GM18870 (cell line): ENCODE results near the gene HEMK1.

Source experiments
- ATAC-seq: cut with Tn5 transposase; IDR thresholded peaks from one replicate; pipeline ENCODE4 v1.9.1; 2021; ENCODE audit warnings: moderate library complexity; ENCODE audit not compliant: unreplicated experiment

Gene HEMK1, protein sequence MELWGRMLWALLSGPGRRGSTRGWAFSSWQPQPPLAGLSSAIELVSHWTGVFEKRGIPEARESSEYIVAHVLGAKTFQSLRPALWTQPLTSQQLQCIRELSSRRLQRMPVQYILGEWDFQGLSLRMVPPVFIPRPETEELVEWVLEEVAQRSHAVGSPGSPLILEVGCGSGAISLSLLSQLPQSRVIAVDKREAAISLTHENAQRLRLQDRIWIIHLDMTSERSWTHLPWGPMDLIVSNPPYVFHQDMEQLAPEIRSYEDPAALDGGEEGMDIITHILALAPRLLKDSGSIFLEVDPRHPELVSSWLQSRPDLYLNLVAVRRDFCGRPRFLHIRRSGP

DNA sequence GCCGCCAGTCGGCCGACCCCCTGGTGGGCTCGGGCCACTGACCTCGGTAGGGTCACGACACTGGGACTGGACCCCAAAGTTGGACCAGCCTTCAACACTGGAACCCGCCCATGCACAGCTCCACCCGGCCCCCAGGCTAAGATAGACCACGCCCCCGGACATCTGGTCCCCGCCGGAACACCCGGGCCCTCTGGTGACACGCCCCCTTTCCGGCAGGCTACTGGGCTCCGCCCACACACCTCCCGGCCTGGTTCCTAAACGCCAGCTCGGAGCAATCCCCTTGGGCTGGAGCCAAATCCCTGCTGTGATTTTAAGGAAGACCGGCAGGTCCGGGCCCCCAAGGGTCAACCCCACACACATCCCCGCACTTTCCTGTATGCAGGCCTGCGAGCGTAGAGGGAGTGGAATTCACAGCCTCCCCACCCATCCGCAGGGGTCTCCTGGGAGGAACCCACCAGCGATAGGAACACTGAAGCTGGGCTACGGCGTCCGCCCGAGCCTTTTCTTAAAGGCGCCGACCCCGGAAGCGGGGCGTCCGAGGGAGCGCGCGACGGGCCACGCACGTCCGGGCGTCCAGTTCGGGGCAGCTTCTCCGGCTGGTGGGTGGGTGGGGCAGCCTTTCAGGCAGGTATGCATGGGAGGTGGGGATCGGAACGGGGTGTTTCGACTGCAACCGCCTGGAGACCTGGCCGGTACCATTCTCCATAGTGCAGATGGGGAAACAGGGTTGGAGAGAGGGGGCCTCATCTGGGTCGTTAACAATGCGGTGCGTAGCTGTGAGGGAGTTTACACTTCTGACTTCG is at the start of gene HEMK1:
Gene HEMK1, plus strand, starts transcription at position 576 of the 803 bp plus-strand sequence. CDS start 1,583 bp downstream, outside the sequence.
- peak; percentile 41 for ATAC-seq

DNA sequence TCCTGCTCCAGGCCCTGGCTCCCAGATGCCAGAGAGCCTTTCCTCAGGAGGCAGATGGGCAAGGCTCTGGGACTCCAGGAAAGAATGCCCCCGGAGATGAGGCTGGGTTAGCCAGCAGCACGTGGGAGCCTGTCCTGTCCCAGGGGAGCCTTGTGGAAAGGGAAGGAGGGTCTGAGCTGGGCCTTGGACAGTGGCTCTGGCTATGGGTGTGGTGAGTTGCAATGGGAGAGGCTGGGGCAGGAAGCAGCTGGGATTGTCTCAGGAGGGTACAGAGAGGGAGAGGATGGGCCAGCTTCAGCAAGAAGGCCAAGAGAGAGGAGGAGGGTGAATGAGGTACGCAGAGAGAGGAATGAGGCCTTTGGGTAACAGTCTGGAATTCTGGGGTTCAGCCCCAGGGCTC is 48.5 kb upstream of the HEMK1 start:
- ATAC-seq, result no peak

DNA sequence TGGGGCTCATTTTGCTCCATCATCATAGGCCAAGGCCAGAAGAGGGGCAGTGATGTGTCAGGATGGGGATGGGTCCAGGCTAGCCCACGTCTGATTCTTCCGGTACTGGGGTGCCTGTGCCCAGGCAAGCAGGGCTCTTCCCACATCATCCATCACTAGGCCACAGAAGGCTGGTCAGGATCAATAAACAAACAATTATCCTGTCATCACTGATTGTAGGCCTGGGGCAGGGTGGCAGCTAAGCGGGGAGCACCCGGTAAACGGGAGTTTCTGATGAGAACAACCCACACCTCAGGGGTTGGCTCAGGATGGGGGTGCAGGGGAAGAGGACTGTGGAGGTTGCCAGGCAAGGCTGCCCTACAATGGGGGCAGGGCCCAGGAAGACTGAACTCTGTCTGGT is 47.8 kb upstream of the HEMK1 start:
- no peak for ATAC-seq

DNA sequence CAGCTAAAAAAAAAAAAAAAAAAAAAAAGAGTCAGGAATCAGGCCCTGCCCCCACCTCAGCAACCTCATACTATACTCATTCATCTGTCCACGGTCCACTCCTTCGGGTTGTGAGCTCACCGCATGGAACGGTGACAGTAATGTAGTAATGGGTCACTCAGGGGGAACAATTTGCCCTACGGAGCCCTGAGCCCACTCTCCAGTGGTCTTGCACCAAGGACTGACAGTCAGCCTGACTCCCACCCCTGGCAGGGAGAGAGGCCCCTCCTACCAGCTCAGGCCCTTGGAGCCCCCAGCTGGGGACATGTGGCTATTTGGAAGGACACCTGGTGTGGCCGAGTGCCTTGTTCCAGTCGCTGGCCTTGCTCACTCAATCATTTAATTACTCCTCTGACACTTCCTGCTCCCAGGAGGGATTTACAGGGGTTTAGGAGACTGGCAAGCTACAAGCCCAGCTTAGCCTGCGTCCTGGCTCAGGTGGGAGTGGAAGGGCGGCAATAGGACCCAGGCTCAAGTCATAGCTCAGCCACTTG is 46.0 kb upstream of the HEMK1 start:
- ATAC-seq, result no peak

DNA sequence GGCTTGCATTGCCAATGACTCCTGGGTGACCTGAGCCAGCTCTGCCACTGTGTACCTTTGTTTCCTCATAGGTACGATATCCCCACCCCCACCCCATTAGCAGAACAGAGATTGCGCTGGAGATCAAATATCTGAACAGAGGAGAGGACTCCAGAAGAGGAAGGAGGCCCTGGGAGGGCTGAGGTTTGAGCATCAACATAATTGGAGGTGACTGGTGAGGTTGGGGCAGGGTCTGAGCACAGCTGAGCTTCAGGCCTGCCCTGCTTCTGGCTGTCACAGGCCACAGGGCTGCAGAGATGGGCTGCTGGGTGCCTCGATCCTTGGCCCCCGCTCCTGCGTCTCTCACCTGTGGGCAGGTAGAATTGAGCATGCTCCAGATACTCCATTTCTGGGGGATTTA is 44.6 kb upstream of the HEMK1 start:
- no peak for ATAC-seq

DNA sequence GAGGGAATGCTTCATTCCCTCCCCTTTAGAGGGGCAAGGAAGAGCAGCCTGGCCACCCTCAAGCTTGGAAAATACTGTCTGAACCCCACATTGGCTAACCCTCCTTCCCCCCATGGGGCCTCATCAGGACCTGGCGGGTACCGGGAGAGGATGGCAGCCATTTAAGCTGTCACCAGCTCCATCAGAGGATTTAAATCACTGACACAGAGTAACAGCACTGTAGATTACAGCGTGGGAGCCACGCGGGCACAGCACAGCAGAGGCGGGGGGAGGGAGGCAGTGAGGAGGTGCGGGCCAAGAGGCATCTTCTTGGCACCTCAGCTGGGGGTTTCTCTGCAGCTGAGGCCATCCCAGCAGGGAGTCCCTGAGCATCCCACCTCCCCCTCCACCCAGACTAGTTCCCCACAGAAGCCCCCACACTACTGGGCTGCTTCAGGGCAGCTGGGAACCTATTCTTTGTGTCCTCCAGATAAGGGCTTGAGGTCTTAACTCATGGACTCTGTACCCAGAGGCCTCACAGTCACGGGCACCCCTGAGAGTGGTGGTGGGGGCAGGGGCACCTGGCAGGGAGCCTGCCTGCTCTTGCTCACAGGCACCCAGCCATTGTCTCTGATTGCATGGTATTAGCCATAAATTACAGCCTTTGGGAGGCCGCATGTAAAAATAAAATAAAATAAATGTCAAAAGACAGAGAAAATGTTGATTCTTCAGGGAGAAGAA is 44.0 kb upstream of the HEMK1 start:
- ATAC-seq, result no peak

DNA sequence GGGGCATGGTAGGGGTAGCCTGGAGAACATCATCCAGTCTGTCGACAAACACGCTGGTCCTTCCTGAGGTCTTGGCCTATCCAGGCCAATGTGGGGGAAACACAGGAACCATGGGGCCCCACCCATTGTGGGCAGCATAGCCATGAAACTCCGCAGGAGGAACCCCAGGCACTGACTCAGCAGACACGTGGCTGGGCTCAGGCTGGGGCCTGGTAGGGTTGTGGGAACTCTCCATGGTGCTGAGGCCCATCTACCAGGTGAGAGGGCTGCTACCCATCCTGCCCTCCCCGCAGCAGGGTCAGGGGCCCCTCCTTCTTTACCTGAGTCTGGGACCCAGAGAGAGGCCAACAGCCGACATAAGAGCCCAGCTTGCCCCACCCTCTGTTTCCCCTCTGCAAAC is 43.3 kb upstream of the HEMK1 start:
- ATAC-seq, result no peak

DNA sequence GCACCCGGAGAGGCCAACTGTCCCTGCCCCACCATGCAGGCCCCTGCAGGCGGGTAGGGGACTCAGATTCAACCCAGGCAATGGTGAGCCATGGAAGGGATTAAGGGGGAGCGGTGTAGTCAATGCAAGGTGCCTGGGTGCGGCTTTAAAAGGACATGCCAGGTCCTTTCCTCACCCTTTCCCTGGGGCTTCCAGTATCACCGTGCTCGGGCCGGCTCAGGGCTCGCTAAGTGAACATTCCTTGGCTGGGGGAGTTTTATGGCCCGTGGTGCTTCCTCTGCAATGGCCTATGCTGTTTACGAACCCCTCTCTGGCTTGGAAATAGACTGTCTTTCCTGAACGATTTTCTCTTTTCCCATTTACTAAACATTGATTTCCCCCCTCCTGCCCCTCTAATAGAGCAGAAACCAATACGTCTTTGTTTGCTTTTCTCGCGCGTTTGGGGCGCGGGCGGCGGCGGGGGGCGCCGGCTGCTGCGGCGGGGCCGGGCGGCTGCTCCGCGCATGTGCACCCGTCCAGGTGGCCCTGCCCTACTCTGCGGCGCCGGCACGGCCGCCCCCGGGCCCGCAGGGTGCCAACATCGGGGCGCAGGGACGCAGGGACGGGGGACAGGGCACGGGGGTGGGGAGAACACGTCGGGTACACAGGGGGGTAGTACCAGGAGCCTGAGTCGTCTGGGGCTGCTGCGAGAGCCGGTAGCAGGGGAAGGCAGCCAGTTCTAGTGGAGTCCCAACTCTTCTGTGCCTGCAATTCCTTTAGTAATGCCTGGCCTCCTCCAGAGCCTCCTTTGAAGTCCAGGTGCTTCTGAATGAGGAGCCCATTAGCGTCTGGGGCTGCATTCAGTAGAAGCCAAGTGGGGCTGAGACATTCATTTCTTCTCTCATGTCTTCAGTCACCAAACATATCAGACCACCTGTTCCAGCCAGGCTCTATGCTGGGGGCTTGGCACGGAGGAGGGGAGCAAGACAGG is 39.0 kb upstream of the HEMK1 start:
- no peak for ATAC-seq

DNA sequence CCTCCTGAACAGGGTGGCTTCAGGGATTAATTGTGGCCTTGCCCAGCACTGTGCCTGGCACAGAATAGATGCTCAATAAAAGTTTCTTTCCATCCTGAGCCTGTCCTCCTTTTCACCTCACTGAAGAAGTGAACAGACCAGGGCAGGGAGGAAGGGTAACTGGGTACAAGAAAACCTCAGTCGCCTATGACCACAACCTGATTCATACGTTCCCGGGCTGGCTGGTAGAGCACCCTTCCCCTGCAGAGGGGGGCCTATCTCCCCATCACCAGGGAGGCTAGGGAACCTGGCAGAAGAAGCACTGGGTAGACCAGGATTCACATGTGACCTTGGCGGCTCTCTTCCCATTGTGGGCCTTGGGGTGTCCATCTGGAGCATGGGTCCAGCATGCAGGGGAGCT is 38.1 kb upstream of the HEMK1 start:
- no peak for ATAC-seq

DNA sequence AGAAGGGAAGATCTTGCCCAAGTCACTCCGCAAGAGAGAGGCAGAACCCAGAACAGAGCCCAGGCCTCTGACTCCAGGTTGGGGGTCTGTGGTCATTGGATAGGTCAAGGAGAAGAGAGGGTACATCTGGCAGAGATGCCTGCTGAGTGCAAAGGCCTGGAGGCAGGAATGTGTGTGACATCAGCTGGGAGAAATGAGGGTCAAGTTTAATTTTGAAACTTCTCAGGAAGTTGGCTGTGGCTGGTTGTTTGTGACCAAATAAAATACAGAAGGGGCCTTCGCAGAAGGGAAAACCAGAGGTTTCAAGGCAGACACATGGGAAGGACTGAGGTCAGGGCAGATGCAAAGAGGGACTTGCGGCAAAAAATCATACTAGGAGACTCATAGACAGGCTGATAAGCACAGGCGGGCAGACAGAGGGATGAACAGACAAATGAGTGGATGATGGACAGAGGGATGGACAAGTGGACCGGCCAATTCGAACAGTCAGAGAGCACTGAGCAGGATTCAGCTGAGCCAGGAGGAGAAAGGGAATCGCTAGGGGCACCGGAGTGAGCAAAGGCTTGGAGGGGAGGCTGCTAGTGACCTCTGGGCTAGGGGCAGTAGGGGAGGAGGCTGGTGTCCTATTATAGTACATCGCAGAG is 37.1 kb upstream of the HEMK1 start:
- ATAC-seq, result no peak

DNA sequence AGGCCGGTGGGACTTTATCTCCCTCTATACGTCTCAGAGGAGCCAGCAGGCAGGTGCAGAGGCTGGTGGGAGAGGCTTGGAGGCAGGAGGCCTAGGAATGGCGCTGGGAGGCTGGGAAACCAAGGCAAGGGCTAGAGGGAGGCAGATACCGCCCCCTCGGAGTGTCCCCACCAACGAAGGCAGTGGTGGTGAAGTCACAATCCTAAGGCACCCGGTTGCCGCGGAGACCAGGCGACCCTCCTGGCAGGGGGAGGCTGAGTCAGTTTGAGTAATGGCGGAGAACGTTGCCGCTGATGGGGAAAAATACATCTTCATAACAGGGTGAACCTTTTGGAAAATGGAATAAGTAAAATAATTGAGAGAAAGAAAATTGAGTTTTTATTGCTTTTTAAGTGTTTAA is 36.0 kb upstream of the HEMK1 start:
- no peak for ATAC-seq

DNA sequence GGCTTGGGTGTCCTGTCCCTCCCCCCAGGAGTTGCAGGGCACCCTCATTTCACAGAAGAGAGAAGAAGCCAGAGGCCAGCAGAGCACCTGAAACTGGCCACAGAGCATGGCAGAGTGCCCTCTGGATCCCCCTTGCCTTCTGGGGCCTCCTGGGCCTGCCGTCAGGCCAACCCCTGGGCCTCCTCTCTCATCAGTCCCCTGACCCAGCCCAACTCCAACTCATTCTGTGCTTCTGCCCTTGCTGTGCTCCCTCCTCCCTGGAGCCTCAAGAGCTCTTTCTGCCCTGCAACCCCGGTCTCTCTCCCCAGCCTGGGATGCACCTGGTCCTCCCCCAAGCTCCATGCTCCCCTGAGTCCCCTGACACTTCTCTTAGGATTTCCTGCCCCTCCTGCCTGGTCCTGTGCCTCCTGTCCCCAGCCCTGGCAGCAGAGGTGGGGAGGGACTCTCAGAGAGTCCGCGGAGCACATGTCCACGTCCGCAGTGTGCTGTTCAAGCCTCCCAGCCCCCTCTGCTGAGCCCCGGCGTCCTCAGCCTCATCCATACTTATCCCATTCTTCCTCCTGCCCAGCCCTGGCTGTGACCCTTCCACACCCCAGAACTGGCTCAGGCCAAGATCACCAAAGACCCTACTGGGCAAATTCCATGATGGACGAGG is 35.4 kb upstream of the HEMK1 start:
- ATAC-seq, result no peak

DNA sequence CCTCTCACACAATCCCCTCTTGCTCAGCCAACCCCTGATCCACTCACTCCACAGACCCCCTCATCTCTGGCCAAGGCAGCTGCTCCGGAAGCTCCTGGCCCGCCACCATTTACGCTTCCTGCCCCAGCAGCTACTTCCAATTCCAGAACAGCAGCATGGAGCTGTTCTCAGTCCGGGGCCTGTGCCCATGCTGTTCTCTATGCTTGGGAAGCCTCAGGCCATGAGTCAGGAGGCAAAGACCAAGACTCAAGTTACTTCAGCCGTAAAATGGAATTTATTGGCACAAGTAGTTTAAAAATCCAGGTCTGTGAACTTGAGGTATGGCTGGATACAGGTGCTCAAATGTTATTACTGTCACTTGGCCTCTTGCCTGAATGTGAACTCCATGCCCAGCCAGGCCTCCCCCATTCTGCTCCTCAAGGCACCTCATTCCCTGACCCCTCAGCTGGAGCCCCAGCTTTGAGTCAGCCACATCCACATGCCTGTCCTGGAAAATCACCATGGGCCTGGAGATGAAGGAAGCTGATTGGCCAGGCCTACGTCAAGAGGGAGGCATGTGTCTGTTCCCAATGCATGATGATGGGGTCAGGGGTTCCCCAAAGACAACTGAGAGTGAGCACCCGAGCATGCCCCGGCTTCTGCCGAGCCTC is 34.5 kb upstream of the HEMK1 start:
- no peak for ATAC-seq

DNA sequence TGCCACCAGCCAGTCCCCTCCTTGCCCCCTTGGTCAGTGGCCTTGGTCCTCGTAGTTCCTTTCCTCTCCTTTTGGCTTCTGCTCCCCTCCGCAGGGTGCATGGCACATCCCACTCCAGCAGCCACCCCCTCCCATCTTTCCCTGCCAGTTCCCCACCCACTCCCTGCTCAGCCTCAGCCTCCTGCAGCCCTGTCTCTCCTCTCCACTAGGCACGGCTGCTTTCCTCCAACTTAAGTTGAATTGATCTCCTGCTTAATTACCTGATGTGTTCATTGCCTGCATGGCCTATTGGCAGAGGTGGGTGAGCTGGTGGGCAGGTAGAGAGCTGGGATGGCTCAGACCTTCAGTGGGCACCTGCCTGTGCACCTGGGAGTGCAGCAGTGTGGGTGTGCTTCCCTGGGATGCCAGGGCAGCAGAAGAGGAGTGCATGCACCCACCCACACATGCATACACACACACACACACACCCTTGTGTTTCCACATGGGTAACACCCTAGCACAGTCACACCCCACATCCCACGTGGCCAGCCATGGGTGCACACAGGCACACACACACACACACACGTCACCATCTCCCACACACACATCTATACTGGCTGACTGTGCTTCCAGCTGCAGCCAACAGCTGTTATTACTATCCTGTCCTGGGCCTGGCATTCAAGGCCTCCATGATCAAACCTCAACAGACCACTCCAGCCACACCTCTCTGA is 32.7 kb upstream of the HEMK1 start:
- ATAC-seq, result no peak

DNA sequence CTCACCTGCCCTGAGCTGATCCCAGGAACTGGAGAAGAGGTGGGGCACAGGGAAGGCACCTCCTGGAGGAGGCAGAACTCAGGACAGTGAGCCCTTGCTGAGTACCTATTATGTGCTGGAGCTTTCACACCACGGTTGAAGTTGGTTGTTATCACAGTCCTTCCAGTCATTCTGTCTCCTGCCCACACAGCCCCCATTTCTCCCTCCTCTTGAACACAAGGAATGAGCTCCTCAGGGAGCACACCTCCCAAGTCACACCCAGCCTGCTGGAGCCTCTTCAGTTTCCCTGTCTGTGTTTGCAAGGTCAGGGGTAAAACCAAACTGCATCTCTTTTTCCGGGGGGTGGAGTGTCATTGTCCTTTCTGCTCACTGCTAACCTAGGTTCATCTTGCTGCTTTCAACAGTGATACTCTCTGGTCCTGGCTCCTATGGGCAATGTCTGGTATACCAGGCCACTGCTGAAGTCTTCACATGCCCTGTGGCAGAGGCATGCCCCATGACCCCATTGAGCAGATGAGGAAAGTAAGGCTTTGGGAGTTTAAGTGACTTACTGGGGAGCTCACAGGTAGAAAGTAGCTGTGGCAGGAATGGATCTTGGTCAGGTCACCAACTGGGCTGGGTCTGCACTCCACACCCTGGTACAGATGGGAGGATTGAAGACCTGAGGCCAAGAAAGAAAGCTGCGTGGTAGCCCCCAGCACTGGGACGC is 31.7 kb upstream of the HEMK1 start:
- no peak for ATAC-seq

DNA sequence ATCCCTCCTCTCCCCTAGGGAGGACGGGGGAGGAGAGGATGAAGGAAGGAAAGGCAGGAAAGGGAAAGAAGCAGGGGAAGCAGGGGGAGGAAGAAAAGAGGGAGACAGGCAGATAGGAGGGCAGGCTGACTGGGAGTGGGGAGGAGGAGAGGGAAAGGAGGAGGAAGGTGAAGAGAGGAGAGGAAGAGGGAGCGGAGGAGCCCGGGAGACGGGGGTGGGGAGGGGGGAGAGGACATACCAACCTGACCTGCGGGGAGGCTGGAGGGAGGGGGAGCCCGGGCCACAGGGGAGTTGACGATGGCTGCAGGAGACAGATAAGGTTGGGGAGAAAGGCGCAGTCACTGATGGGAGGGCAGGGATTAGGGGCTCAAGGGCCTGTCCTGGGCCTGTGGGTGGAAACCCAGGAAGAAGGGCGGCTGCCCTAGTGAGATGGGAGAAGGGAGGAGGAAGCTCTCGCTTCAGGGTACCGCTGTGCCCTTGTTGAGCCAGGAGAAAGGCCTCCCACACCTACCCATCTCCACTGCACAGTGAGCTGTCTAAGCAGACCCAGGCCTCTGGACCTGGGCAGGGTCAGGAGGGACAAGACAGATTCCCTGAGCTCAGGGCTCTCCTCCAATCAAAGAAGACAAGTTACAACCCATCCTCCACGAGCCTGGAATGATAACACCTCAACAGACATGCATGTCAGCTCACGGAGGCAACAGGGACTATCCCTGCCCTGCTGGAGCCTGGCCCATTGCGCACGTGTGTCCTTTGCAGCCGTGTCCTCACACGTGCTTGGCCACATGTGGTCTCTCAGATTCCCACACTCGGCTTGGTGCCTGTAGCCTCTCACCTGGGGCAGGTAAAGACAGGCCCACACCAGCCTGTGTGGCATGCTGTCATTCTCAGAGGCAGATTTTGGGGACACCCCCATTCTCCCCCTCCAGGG is 29.7 kb upstream of the HEMK1 start:
- no peak for ATAC-seq
